A673 (cell line): ENCODE measurements around the gene GGT5. TPM values are rescaled to one million over a fixed set of nuclear protein-coding genes. Genes with fewer than 3 reads are reported as not detected.
"Not testable (repeated sequence)": the region's sequence is repeated elsewhere in the genome, so short reads cannot be mapped to it uniquely, and the experiment has no call there.

Source experiments
- BruUV-seq: library from RNA; stranded (reverse); fragments of 400-500 nt; replicated peaks from 2 replicates; lab custom pipeline; 2021; lab: Mats Ljungman, UMichigan
- CTCF ChIA-PET: fragments of 300-600 bp; sonication (Branson Sonifier 250); formaldehyde crosslinking; loops from one replicate; lab custom pipeline; 2022; ENCODE audit warnings: antibody characterized with exemption; lab: Charles Lee
- POLR2A ChIA-PET: fragments of 300-600 bp; sonication (Branson Sonifier 250); formaldehyde crosslinking; loops from one replicate; lab custom pipeline; 2022; ENCODE audit warnings: antibody characterized with exemption; ENCODE audit not compliant: low non-redundant PET; lab: Charles Lee
- DNase-seq: peaks from one replicate; pipeline ENCODE4 v3.0.0-alpha.2; 2015; ENCODE audit warnings: low spot score
- H3K27ac ChIP-seq: fragments of 200-600 bp; sonication (generic); 2 replicates; pipeline ENCODE4 v1.5.1; 2016; ENCODE audit warnings: mixed run types, low read depth, mild to moderate bottlenecking, mixed read lengths, antibody characterized with exemption, low read length; ENCODE audit not compliant: poor library complexity, severe bottlenecking
- H3K27me3 ChIP-seq: fragments of 200-600 bp; sonication (generic); replicated peaks from 2 replicates; pipeline ENCODE4 v1.6.1; 2017; ENCODE audit warnings: mixed run types, low read depth, mild to moderate bottlenecking, mixed read lengths, antibody characterized with exemption, low read length; ENCODE audit not compliant: insufficient read depth, poor library complexity
- H3K36me3 ChIP-seq: fragments of 200-600 bp; sonication (generic); 2 replicates; pipeline ENCODE4 v1.6.1; 2016; ENCODE audit warnings: mixed run types, mild to moderate bottlenecking, mixed read lengths, antibody characterized with exemption, low read length; ENCODE audit not compliant: insufficient read depth, poor library complexity, severe bottlenecking
- H3K4me1 ChIP-seq: fragments of 200-600 bp; sonication (generic); 2 replicates; pipeline ENCODE4 v1.6.1; 2017; ENCODE audit warnings: mixed run types, mild to moderate bottlenecking, mixed read lengths, antibody characterized with exemption, low read length; ENCODE audit not compliant: insufficient read depth, poor library complexity, severe bottlenecking
- H3K4me3 ChIP-seq: fragments of 200-600 bp; sonication (generic); 2 replicates; pipeline ENCODE4 v1.5.1; 2016; ENCODE audit warnings: low read depth, mixed run types, mild to moderate bottlenecking, mixed read lengths, low read length; ENCODE audit not compliant: poor library complexity, severe bottlenecking
- H3K9me3 ChIP-seq: fragments of 200-600 bp; sonication (generic); 2 replicates; pipeline ENCODE4 v1.6.1; 2016; ENCODE audit warnings: mixed run types, low read depth, mild to moderate bottlenecking, mixed read lengths, antibody characterized with exemption, low read length; ENCODE audit not compliant: poor library complexity, severe bottlenecking
- EZH2 ChIP-seq: fragments of 200-600 bp; sonication (generic); IDR thresholded peaks from 2 replicates; pipeline ENCODE4 v1.6.1; 2017; ENCODE audit warnings: borderline replicate concordance, low read depth, mild to moderate bottlenecking, mixed read lengths, antibody characterized with exemption, low read length; ENCODE audit not compliant: poor library complexity, severe bottlenecking
- intact Hi-C: fragments of 100-400 bp; cut with micrococcal nuclease; formaldehyde crosslinking; loops from one replicate; pipeline ENCODE4 v1.10.0; 2022; ENCODE audit not compliant: unreplicated experiment
- total RNA-seq: library from RNA; stranded (reverse); gene quantifications from 2 replicates; pipeline ENCODE4 v1.2.3, GENCODE V29; 2021
- TF ChIP-seq, protein P1 (sequence below): fragments of 300-800, 200-600 bp; sonication (generic); conservative IDR thresholded peaks from 2 replicates; pipeline ENCODE4 v1.5.1; 2017; ENCODE audit warnings: low read depth, mild to moderate bottlenecking, antibody characterized with exemption, low read length, moderate library complexity, mixed read lengths

Gene GGT5
- total RNA-seq, 1 experiment from 2014 or later: not detected

DNA sequence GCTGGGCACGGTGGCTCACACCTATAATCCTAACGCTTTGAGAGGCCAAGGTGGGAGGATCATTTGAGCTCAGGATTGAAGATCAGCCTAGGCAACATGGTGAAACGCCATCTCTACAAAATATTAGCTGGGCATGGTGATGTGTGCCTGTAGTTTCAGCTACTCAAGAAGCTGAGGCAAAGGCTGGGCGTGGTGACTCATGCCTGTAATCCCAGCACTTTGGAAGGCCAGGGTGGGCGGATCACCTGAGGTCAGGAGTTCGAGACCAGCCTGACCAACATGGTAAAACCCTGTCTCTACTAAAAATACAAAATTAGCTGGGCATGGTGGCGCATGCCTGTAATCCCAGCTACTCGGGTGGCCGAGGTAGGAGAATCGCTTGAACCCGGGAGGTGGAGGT, 34.5 kb downstream of the GGT5 start:
- POLR2A ChIA-PET, CTCF ChIA-PET, DNase-seq, H3K9me3 ChIP-seq, H3K27ac ChIP-seq, H3K36me3 ChIP-seq, intact Hi-C loops, H3K4me3 ChIP-seq, H3K27me3 ChIP-seq, BruUV-seq: not testable (repeated sequence)
- H3K4me1 ChIP-seq: peaks cover 19% of the 10 kb centered on the region

DNA sequence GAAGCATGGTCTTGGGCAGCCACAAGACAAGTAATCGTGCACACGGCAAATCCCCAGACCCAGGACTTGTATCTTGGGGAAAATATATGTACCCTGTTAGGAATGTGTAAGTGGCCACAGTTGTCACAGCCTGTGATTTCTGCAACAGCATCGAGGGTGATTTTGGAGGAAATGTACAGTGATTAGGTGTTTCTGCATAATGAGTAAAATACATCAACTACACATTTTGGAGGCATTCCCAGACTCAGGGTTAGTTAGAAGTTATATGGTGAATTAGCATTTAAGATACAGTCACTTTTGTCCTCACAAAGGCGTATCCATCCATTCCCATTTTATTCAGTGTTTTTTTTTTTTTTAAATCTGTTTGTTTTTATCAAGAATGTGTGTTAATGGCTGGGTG, 35.2 kb downstream of the GGT5 start:
- H3K4me3 ChIP-seq: no peak overlapping the region
- H3K9me3 ChIP-seq: no peaks in the 10 kb centered on the region
- H3K27me3 ChIP-seq: no peaks in the 10 kb centered on the region
- ChIA-PET POLR2A (no interaction called here), CTCF (no interaction called here)
- H3K4me1 ChIP-seq: peaks cover 19% of the 10 kb centered on the region
- no peaks in the 10 kb centered on the region for H3K36me3 ChIP-seq
- H3K27ac ChIP-seq: no peak overlapping the region
- peak; percentile 37 for DNase-seq
- no TSS peak for BruUV-seq
- TF ChIP-seq, protein P1, sequence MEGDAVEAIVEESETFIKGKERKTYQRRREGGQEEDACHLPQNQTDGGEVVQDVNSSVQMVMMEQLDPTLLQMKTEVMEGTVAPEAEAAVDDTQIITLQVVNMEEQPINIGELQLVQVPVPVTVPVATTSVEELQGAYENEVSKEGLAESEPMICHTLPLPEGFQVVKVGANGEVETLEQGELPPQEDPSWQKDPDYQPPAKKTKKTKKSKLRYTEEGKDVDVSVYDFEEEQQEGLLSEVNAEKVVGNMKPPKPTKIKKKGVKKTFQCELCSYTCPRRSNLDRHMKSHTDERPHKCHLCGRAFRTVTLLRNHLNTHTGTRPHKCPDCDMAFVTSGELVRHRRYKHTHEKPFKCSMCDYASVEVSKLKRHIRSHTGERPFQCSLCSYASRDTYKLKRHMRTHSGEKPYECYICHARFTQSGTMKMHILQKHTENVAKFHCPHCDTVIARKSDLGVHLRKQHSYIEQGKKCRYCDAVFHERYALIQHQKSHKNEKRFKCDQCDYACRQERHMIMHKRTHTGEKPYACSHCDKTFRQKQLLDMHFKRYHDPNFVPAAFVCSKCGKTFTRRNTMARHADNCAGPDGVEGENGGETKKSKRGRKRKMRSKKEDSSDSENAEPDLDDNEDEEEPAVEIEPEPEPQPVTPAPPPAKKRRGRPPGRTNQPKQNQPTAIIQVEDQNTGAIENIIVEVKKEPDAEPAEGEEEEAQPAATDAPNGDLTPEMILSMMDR: no peak
- no peak for TF ChIP-seq EZH2
- intact Hi-C loops: no loop called here

DNA sequence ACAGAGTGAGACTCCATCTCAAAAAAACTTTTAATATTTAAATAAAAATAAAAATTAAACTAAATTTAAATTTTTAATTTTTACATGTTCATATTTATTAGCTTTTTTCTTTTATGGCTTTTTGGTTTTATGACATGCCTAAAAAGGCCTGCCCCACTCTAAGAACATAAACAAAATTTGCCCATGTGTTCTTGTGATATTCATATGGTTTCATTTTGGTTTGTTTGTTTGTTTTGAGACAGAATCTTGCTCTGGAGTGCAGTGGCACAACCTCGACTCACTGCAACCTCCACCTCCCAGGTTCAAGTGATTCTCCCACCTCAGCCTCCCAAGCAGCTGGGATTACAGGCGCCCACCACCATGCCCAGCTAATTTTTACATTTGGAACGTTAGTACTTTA, 35.9 kb downstream of the GGT5 start:
- intact Hi-C loops: no loop called here
- DNase-seq: no peak
- no peaks in the 10 kb centered on the region for H3K27me3 ChIP-seq
- BruUV-seq: no TSS peak
- no peak overlapping the region for H3K27ac ChIP-seq
- TF ChIP-seq EZH2: no peak
- TF ChIP-seq, protein P1: no peak
- ChIA-PET POLR2A (no interaction called here), CTCF (no interaction called here)
- no peak overlapping the region for H3K4me3 ChIP-seq
- H3K36me3 ChIP-seq: no peaks in the 10 kb centered on the region
- peaks cover 19% of the 10 kb centered on the region for H3K4me1 ChIP-seq
- no peaks in the 10 kb centered on the region for H3K9me3 ChIP-seq

DNA sequence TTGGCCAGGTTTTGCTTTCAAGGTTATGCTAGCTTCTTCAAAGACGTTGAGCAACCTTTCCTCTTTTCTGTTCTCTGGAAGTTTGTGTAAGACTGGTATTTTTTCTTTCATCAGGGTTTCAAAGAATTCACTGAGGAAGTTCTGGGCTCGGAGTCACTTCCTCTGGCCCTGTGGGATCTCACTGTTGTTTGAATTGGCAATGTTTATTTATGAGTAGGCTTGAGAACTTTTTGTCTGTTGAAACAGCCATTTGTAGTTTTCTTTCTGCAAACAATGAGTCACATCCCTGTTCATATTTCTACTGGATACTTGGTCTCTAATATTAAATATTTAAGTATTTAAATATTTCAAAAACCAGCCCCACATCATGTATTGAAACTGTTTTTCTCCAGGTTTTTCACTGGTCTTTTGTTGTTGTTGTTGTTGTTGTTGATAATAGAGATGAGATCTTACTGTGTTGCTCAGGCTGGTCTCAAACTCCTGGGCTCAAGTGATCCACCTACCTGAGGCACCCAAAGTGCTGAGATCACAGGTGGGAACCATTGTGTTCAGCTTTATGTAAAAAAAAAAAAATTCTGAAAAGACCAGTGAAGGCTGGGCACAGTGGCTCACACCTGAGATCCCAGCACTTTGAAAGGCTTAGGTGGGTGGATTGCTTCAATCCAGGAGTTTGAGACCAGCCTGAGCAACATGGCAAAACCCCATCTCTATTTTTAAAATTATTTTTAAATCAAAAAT, 36.7 kb downstream of the GGT5 start:
- no TSS peak for BruUV-seq
- CTCF ChIA-PET: no interaction called here
- peak; percentile 89 for DNase-seq
- Histone ChIP-seq H3K4me3 (no peak overlapping the region), H3K27ac (peak overlapping the region; percentile 72), H3K4me1 (peaks cover 19% of the 10 kb centered on the region), H3K27me3 (no peaks in the 10 kb centered on the region), H3K9me3 (no peaks in the 10 kb centered on the region), H3K36me3 (no peaks in the 10 kb centered on the region)
- TF ChIP-seq EZH2: no peak
- TF ChIP-seq, protein P1: no peak
- POLR2A ChIA-PET: no interaction called here
- intact Hi-C loops: no loop called here
